K562 (cell line): ENCODE results near the gene ZNF549. TPM values are rescaled to one million over a fixed set of nuclear protein-coding genes. Genes with fewer than 3 reads are reported as not detected.

Source experiments
- CREM ChIP-seq: IDR thresholded peaks from 2 replicates; pipeline ENCODE4 v1.6.1; 2014; ENCODE audit warnings: antibody characterized with exemption, low read depth
- ELF4 ChIP-seq: fragments of 450-650 bp; formaldehyde crosslinking; IDR thresholded peaks from 2 replicates; pipeline ENCODE4 v1.4.0; 2022; ENCODE audit warnings: missing genetic modification characterization
- EP300 ChIP-seq: IDR thresholded peaks from 2 replicates; pipeline ENCODE4 v1.6.1; 2012; ENCODE audit warnings: low read length, improper control_type of control experiment
- FIP1L1 ChIP-seq: fragments of 200-400 bp; formaldehyde crosslinking; IDR thresholded peaks from 2 replicates; pipeline ENCODE4 v1.6.1; 2018; ENCODE audit warnings: mild to moderate bottlenecking, low read depth, low read length; ENCODE audit not compliant: poor library complexity, severe bottlenecking
- GTF2F1 ChIP-seq: IDR thresholded peaks from 2 replicates; pipeline ENCODE4 v1.6.1; 2011; ENCODE audit warnings: low read depth, low read length, improper control_type of control experiment
- HMGN3 ChIP-seq: IDR thresholded peaks from 2 replicates; pipeline ENCODE4 v1.6.1; 2011; ENCODE audit warnings: borderline replicate concordance, low read depth, mild to moderate bottlenecking, mixed read lengths, low read length; ENCODE audit not compliant: insufficient read length; ENCODE audit errors: extremely low read depth
- HNRNPLL ChIP-seq: fragments of 200-400 bp; formaldehyde crosslinking; IDR thresholded peaks from 2 replicates; pipeline ENCODE4 v1.6.1; 2017; ENCODE audit warnings: low read length, low read depth, mild to moderate bottlenecking; ENCODE audit not compliant: poor library complexity, severe bottlenecking
- KDM4B ChIP-seq, 2 experiments: fragments of 450-650 bp in 1 of 2; sonication (generic) in 1 of 2; IDR thresholded peaks; 2 replicates each; pipeline ENCODE4 v1.6.1; 2016 to 2017; ENCODE audit warnings: borderline replicate concordance in 2 of 2, antibody characterized with exemption in 1 of 2, low read depth in 1 of 2, mild to moderate bottlenecking in 1 of 2
- KDM5B ChIP-seq: fragments of 200-600 bp; sonication (generic); IDR thresholded peaks from 2 replicates; pipeline ENCODE4 v1.6.1; 2012; ENCODE audit warnings: low read depth, mild to moderate bottlenecking, moderate library complexity, low read length, control low read depth, inconsistent platforms; ENCODE audit not compliant: insufficient replicate concordance
- NUFIP1 ChIP-seq: fragments of 450-650 bp; IDR thresholded peaks from 2 replicates; pipeline ENCODE4 v1.6.1; 2018; ENCODE audit not compliant: partially characterized antibody
- PHF21A ChIP-seq: fragments of 450-650 bp; IDR thresholded peaks from 2 replicates; pipeline ENCODE4 v1.6.1; 2017; ENCODE audit warnings: low read depth, borderline replicate concordance
- RBFOX2 ChIP-seq: fragments of 200-400 bp; formaldehyde crosslinking; IDR thresholded peaks from 2 replicates; pipeline ENCODE4 v1.6.1; 2017; ENCODE audit warnings: low read depth, mild to moderate bottlenecking, low read length, moderate library complexity
- SMARCA4 ChIP-seq: fragments of 450-650 bp; IDR thresholded peaks from 2 replicates; pipeline ENCODE4 v1.6.1; 2016
- TCF3 ChIP-seq: sonication (generic); formaldehyde crosslinking; IDR thresholded peaks from 2 replicates; pipeline ENCODE4 v1.4.0; 2020; ENCODE audit warnings: mild to moderate bottlenecking, missing genetic modification reagents
- VEZF1 ChIP-seq: fragments of 200-800 bp; sonication (Bioruptor generic); IDR thresholded peaks from 2 replicates; pipeline ENCODE4 v1.6.1; 2017; ENCODE audit warnings: missing genetic modification characterization, missing compliant biosample characterization
- ZBED1 ChIP-seq: IDR thresholded peaks from 2 replicates; pipeline ENCODE4 v1.6.1; 2014
- ZFX ChIP-seq: sonication (generic); formaldehyde crosslinking; IDR thresholded peaks from 2 replicates; pipeline ENCODE4 v1.8.0; 2022; ENCODE audit warnings: mild to moderate bottlenecking, missing genetic modification reagents, moderate library complexity
- ZNF311 ChIP-seq: fragments of 250-450 bp; sonication (Bioruptor Pico); IDR thresholded peaks from 2 replicates; pipeline ENCODE4 v1.4.0; 2020; ENCODE audit warnings: mild to moderate bottlenecking, moderate library complexity
- ZNF395 ChIP-seq: fragments of 200-800 bp; sonication (Bioruptor generic); IDR thresholded peaks from 2 replicates; pipeline ENCODE4 v1.6.1; 2017; ENCODE audit warnings: missing genetic modification characterization, missing compliant biosample characterization
- ZNF778 ChIP-seq: fragments of 450-650 bp; formaldehyde crosslinking; IDR thresholded peaks from 2 replicates; pipeline ENCODE4 v1.4.0; 2020; ENCODE audit warnings: mild to moderate bottlenecking, moderate library complexity
- polyA plus RNA-seq, 8 experiments: library from polyadenylated mRNA; depleted of rRNA in 4 of 8; stranded (reverse) in 5 of 8; unstranded in 3 of 8; fragments of >200 nt; fragmentation: Nextera tagmentation in 2 of 8; fragmentation: Illumina TruSeq in 1 of 8; extraction: Ambion mirVana in 2 of 8; extraction: Trizol in 1 of 8; gene quantifications; 2 replicates each; pipeline versions ENCODE4 v1.2.1 to v1.2.3, GENCODE V29; 2011 to 2014; ENCODE audit warnings: inconsistent platforms in 1 of 8, missing spikeins in 1 of 8
- total RNA-seq, 7 experiments: library from RNA; depleted of rRNA in 6 of 7; stranded (reverse); fragments of >200 nt in 6 of 7; fragmentation: Illumina TruSeq in 2 of 7; extraction: Trizol in 2 of 7; gene quantifications; 2 replicates each; pipeline versions ENCODE4 v1.2.1 to v1.2.3, GENCODE V29; 2011 to 2021; ENCODE audit warnings: low replicate concordance in 1 of 7
- TF ChIP-seq, protein P1 (sequence below): sonication (generic); formaldehyde crosslinking; IDR thresholded peaks from 2 replicates; pipeline ENCODE4 v1.9.0; 2022; ENCODE audit warnings: mild to moderate bottlenecking, missing genetic modification reagents
- TF ChIP-seq, protein P2 (sequence below): fragments of 250-450 bp; sonication (Bioruptor Pico); IDR thresholded peaks from 2 replicates; pipeline ENCODE4 v1.4.0; 2020; ENCODE audit warnings: mild to moderate bottlenecking
- TF ChIP-seq, protein P3 (sequence below): fragments of 450-650 bp; formaldehyde crosslinking; IDR thresholded peaks from 2 replicates; pipeline ENCODE4 v1.4.0; 2020; ENCODE audit warnings: mild to moderate bottlenecking, moderate library complexity

ZNF549 gene
- total and polyA plus RNA-seq, 9 of the 15 experiments (the other 6 are each of a cell fraction or from before 2014, with no cell fraction given) = 0.03 to 0.68 (median 0.25) TPM

- TF ChIP-seq ELF4 (no peak), ZBED1 (no peak), KDM5B (peak; percentile 75), GTF2F1 (no peak), ZFX (peak; percentile 42), FIP1L1 (no peak), PHF21A (no peak), SMARCA4 (no peak), KDM4B (IDR thresholded peaks at IDR 0.05; ENCODE audit: borderline replicate concordance in 2 of 2, low read depth in 1 of 2) (peak in 1 of 2 experiments; percentile 63; a peak in 1 of 4 replicates), ZNF778 (CRISPR knock-in tag) (no peak), ZNF395 (CRISPR knock-in tag) (no peak), EP300 (no peak), HMGN3 (peak; percentile 23), RBFOX2 (peak; percentile 81), TCF3 (CRISPR knock-in tag) (no peak), ZNF311 (CRISPR knock-in tag) (no peak), HNRNPLL (no peak), VEZF1 (CRISPR knock-in tag) (no peak), CREM (peak; percentile 96), NUFIP1 (no peak)
- TF ChIP-seq, protein P1, sequence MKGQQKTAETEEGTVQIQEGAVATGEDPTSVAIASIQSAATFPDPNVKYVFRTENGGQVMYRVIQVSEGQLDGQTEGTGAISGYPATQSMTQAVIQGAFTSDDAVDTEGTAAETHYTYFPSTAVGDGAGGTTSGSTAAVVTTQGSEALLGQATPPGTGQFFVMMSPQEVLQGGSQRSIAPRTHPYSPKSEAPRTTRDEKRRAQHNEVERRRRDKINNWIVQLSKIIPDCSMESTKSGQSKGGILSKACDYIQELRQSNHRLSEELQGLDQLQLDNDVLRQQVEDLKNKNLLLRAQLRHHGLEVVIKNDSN (CRISPR knock-in tag) = 0 out of 2 replicates have a peak, but pooled peaks have one; percentile 9
- TF ChIP-seq, protein P2, sequence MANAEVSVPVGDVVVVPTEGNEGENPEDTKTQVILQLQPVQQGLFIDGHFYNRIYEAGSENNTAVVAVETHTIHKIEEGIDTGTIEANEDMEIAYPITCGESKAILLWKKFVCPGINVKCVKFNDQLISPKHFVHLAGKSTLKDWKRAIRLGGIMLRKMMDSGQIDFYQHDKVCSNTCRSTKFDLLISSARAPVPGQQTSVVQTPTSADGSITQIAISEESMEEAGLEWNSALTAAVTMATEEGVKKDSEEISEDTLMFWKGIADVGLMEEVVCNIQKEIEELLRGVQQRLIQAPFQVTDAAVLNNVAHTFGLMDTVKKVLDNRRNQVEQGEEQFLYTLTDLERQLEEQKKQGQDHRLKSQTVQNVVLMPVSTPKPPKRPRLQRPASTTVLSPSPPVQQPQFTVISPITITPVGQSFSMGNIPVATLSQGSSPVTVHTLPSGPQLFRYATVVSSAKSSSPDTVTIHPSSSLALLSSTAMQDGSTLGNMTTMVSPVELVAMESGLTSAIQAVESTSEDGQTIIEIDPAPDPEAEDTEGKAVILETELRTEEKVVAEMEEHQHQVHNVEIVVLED (CRISPR knock-in tag) = peak; percentile 33; the same call in 1 of the 2 replicates
- TF ChIP-seq, protein P3, sequence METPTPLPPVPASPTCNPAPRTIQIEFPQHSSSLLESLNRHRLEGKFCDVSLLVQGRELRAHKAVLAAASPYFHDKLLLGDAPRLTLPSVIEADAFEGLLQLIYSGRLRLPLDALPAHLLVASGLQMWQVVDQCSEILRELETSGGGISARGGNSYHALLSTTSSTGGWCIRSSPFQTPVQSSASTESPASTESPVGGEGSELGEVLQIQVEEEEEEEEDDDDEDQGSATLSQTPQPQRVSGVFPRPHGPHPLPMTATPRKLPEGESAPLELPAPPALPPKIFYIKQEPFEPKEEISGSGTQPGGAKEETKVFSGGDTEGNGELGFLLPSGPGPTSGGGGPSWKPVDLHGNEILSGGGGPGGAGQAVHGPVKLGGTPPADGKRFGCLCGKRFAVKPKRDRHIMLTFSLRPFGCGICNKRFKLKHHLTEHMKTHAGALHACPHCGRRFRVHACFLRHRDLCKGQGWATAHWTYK = no peak
Observed at GRCh38 chr19:57559404-57560025, 32.4 kb downstream of the ZNF549 start, which contains the start of gene ZNF550 (continued).
